RCC 7860 (cell line): ENCODE data around the gene SYNPO.

ENCODE experiments used
- DNase-seq: peaks from one replicate; pipeline ENCODE4 v3.0.0-alpha.2; 2015; ENCODE audit warnings: low spot score
- FAIRE-seq: peaks from 2 replicates; lab custom pipeline; 2012; peaks lifted over from hg19 to GRCh38; lab: Jason Lieb, UNC

SYNPO gene

DNA sequence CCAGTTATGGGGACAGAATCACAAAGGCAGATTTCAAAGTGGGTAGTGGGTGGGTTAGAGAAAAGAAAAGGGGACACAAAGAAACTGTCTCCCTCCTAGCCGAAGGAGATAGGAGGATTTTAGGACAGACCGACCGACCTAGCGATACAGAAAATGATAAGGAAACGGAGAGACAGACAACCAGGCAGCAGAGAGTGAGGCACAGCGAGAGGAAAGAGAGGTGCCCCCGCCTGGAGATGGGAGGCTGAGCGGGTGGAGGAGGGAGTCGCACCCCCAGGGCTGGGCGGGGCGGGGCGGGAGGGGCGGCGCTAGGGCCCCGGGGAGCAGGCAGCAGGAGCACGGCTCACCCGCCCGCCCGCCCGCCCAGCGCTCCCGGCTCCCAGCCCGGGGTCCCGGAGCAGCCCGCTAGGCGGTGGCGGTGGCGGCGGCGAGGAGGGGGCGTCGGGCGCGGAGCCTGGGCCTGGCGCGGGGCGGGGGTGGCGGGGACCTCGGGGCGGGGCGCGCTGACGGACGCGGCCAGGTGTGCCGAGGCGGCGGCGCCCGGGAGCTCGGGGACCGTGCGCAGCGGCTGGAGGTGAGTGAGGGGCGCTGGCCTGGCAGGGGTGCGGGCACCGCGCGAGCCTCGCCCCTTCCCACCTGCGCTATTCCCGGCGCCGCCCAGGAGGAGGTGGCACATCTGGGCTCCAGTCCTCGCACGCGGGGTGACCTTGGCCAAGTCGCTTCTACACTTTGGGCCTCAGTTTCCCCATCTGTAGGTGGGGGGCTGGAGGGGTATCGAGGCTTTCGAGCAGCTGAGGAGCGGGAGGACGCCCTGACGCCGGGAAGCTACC is 15.9 kb upstream of the SYNPO start:
- DNase-seq (no peak), FAIRE-seq (no peak)

DNA sequence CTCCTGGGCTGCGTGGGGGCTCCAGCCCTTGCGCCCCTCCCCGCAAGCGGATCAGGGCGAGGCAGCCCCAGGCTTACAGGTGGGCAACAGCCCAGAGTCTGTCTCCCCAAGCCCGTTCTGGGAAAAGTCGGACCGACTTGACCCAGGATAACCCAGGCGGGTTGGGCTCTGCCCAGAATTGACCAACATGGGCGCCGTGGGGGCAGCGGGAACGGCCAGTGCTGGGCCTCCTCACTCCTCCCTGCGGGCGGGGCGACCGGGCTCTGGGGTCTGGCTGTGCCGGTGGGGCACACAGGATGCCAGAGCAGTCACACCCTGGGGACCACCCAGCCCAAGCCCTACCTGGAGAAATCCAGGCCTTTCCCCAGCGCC is 15.3 kb upstream of the SYNPO start:
- DNase-seq = no peak
- FAIRE-seq = no peak

DNA sequence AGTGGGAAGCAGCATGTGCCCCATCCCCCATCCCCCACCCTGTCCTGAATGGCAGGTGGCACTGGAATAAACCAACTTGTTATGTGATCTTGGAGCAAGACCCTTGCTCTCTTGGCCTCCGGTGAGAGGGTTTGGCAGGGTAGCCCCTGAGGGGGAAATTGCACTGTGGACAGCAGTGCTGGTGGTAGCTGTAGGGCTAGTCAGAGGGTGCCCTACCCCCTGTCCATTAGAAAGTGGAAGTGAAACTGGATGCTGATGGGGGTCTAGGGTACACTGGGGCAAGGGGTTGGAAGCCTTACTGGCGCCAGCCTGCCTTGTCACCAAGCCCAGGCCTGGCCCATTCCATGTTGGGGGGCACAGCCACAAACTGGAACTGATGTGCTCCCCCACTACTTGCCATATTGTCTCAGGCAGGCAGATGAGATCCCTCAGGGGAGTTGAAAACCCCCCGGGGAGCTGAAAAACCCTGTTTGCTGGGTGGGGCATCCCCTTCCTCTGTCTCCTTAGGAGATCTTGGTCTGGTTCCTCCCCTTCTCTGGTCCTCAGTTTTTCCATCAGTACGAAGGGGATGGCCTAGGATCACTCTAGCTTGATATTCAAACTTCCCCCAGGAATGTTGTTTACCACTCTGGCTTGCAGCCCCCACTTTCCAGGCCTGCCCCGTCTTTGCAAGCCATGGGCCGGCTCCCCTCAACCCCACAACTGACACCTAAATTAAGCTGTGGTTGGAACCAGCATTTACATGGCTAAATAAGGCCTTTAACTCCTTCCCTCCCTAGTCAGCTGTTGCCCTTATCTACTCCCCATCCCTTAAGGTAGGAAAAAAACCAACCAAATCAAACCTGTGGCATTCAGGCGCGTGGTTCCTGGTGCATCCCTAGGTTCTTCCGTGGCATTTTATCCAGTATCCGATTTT is 14.4 kb upstream of the SYNPO start:
- FAIRE-seq (no peak), DNase-seq (no peak)

DNA sequence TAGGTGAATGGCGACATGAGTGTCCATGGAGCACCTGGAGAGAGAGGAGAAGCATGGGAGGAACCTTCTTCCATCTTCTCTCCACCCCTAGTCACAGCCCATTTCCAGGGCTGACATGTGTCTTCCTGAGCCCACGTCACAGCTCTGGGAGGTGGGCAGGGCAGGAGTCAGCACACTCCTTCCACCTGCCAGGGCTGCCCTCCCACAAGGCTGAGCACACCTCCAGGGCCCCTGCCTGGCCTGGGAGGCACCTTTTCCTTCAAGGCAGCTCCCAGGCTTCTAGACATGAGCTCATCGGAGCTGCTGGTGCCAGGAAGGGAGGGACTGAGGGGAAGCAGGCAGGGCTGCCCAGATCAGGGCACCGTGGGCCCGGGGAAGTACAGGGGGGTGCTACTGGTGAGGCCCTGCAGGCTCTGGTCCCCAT is 13.6 kb upstream of the SYNPO start:
- FAIRE-seq (peak; percentile 67), DNase-seq (peak; percentile 37)

DNA sequence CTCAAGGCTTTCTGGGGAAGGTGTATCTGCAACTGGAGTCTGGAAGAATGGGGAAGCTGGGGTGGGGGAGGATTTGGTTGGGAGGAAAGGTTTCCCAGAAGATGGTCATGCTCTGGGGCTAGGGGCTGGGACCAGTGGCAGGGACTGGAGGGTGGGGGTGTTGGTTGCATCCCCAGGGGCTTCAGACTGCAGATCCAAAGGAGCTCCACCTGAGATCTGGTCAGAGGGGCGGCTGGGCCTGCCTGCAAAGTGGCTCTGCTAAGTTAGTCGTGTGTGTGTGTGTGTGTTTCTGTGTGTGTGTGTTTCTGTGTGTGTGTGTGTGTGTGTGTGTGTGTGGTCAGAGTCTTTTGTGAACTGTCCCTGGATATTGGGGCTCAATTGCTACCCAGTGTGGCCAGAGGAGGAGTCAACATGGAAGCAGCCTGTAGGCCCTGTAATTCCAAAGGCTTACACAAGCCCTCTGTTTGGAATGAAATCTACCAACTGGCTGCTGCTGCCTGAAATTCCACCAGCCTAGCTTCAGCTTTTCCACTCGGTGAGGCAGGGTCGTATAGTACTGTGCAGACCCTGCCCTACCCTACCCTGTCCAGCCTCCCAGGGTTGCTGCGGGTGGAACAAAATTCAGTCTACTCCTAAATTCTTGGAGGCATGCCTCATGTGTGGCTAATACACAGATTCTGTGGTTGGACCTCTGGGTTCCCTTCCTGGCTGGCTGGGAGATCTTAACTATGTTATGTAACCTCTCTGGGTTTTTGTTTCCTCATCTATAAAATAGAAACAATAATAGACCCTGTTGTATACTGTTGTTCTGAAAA is 12.5 kb upstream of the SYNPO start:
- FAIRE-seq (no peak), DNase-seq (no peak)

DNA sequence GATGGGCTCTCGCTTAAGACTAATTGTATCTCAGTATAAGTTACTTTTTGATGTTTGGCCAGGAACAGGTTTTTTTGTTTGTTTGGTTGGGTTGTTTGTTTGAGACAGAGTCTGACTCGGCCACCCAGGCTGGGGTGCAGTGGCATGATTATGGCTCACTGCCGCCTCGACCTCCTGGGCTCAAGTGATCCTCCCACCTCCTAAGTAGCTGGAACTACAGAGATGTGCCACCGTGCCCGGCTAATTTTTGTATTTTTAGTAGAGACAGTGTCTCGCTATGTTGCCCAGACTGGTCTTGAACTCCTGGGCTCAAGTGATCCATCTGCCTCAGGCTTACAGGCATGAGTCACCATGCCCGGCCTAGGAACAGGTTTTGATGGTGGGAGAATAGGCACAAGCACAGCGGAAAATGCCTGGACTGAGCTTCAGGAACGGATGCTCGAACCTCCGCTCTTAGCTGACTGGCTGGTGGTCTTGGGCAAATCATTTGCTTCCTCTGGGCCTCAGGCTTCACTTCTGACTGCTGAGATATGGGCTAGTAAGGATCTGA is 11.4 kb upstream of the SYNPO start:
- no peak for FAIRE-seq
- DNase-seq = no peak

DNA sequence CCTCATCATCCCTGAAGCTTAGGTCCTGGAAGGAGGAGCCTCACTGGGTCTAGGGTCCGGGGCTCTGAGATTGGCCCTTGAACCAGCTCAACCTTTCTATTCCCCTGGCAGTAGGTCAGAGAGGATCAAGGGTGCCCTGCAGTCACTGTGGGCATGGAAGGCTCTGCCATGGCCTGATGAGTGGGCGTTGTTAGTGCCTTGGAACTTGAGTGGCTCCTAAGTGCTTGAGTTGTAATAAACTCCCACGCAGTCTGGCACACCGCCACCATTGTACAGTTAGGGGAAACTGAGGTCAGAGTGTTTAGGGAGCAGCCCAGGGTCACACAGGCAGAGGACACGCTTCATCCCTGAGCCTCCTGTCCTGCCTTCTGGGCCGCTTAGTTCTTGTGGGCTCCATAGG is 10.4 kb upstream of the SYNPO start:
- DNase-seq (no peak), FAIRE-seq (no peak)

DNA sequence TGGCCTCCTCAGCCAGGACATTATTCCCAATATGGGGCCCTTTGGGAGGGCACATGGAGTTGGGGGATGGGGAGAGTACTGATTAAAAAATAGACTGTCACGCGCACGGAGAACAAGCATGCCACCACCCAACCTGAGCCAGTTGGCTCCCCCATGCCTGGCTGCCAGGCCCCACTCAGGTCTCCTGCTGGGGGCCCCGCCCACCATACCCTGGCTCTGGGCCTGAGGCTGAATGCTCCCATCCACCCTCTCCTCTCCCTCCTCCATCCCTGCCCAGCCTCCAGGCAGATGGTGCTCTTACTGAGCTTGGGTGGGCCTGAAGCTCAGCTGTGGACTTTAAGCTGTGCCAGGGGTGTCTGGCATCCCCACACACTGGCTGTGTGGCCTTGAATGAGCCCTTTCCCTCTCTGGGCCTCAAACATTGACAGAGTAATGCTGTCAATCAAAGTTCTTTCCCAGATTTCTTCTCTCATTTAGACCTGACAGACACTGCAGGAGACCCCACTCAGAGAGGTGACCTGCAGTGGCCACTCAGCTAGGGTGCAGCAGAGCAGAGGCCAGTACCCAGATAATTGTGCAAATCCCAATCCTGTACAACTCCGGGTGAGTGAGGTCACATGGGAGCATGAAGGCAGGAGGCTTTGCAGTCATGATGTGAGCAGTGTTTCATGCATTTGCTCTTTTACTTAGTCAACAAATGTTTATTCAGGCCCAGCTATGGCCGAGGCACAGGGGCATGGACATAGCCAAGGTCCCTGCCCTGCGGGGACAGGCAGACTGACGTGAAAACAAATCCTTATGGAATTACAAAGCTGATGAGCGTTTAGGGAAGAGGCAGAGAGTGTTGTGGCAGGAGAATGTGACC is 9.8 kb upstream of the SYNPO start:
- FAIRE-seq (no peak), DNase-seq (no peak)

DNA sequence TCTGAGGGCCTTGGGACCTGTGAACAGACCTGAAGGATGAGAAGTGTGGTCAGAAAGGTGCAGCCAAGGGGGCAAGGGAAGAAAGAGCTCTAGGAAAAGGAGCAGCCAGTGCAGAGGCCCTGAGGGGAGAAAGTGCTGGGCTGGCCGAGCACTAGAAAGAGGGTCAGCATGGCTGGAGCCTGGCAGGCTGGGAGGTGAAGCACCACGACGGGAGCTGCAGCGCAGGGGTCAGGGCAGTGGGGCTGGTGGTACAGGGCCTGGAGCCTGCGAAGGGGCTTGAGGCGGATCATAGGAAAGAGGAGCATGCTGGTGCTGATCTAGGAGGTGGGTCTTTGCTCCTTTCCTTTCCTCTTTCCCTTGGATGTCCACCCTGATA is 9.1 kb upstream of the SYNPO start:
- FAIRE-seq = no peak
- DNase-seq = no peak

DNA sequence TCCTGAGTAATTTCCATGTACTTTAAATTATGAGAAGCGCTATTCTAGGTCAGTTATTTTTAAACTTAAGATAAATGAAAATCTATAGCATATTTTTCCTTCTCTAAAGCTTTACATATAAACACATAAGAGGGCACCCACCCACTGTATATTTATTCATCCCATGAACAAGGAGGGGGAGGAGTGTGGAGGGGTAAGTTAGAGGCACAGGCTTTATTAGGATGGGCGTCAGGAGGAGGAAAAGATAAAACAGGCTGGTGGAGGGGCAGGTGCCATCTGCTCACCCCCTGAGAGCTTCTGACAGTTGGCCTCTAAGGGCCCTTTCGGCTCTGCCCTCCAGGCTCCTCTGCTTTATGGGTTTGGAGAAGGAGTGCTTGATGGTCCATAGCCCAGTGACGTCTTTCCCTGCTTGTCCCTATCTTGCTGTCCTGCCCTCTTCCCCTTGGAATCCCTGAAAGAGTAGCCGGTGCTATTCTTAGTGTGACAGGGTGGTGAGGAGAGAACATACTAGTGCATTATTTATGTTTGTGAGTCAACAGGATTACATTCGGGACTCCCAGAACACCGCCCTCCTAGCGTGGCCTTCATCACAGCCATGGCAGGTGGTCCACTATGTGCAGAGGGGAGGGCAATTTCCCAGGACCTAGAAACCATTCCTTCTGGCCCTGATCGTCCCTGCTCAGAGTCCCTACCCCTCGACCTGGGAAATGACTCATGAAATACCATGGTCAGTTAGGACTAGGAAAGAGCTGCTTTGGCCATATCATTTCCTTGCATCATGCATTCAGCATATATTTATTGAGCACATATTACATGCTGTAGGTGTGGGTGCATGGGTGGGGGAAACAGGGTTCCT is 7.9 kb upstream of the SYNPO start:
- FAIRE-seq (no peak), DNase-seq (no peak)

DNA sequence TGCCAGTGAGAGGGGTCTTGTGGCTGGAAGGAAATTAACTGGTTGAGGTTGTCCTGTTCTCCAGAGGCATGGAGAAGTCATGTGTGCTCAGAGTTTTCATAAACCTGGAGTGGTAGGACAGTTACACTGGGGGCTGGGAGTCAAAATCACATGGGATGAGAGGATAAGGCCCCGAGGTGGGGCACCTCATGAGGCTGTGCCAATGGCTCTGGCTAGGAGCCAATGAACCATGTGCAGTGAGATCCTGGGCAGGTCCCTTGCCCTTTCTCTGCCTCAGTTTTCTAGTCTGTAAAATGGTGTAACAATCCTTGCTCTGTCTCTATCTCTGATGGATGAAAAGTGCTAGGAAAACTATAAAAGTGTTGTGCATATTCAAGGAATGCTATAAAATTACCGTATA is 7.0 kb upstream of the SYNPO start:
- DNase-seq (no peak), FAIRE-seq (no peak)

DNA sequence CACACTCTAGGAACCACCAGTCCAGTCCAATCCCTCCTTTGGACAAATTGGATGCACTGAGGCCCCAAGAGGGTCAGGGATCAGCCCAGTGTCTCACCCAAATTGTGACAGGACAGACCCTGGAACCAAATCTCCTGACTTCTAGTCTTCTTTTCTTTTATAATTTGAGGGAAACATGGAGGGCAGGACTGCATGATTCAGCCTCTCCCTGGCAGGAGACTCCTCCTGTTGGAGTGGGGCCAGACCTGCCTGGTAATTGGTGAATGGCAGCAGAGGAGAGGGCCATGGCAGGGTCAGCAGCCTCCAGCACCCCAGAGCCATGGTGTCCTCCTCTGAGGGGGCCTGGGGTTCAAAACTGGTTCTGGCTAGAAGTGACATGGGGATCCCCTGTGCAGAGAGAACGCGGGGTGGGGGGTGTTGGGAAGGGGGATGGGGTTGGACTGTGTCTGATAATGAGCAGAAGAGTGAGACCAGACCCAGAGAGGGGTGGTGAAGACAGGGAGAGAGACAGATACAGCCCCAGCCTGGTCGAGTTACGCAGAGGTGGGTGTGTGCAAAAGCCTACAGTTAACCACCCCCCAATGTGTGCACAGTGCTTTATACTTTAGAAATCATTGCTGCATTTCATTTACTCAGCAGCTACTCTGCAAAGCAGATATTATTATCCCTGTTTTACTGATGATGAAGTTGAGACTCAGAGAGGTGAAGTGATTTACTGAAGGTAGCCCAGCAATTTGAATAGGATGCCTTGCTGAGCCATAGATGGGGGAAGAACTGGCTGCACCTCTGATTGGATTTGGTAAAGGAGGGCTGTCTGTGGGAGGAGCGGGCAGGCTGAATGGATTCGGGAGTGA is 3.8 kb upstream of the SYNPO start:
- FAIRE-seq (peak; percentile 77), DNase-seq (peak; percentile 52)

DNA sequence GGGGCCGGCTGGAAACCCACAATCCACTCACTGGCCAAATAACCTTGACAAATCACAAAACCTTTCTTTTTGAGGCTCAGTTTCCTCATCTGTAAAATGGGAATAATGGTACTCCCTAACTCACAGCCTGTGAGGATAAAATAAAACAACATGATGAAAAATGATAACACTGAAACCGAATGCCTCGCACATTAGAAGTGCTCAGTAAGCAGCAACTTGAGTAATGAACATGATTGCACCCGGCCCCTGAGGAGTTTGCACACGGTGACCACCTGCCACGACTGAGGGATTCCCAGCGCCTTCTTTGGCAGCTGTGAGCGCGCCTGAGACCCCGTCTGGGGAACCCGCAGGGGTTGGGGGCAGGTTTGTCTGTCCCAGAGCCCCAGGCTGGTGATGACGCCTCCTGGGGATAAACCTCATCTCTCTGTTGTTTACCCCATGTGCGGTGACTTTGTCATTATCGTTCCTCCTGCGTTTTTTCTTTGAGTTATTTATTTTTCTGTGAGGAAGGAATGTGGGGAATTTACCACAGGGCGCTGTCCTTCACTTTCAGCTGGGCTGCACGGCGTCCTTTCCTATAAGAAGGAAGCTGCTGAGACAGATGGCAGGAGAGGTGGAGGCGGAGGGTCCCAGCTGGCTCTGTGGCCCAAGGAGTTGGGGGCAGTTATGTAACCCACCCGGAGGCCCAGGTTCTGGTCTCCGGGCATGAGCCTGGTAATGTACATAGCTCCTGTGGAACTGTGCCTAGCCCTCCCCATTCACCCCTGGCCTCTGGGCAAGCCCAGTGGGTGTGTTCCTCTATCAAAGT is 3.0 kb upstream of the SYNPO start:
- peak; percentile 86 for DNase-seq
- FAIRE-seq = peak; percentile 79

DNA sequence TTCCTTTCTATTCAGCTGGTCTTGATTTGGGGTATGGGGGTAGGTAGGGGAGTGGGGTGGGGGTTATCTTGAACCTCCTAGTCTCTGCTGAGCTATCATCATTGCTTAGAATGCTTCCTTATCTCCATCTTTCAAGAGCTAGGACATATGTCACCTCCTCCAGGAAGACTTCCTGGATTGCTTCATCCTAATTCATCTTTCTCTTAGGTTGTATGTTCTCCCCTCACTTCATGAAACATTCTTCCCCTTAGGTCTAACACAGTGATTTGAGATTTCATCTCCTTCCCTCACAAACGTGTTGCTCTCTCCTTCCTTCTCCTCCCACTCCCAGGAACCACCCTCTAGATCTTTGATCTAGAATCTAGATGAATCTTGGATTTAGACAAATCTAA is 2.4 kb upstream of the SYNPO start:
- DNase-seq = no peak
- no peak for FAIRE-seq

DNA sequence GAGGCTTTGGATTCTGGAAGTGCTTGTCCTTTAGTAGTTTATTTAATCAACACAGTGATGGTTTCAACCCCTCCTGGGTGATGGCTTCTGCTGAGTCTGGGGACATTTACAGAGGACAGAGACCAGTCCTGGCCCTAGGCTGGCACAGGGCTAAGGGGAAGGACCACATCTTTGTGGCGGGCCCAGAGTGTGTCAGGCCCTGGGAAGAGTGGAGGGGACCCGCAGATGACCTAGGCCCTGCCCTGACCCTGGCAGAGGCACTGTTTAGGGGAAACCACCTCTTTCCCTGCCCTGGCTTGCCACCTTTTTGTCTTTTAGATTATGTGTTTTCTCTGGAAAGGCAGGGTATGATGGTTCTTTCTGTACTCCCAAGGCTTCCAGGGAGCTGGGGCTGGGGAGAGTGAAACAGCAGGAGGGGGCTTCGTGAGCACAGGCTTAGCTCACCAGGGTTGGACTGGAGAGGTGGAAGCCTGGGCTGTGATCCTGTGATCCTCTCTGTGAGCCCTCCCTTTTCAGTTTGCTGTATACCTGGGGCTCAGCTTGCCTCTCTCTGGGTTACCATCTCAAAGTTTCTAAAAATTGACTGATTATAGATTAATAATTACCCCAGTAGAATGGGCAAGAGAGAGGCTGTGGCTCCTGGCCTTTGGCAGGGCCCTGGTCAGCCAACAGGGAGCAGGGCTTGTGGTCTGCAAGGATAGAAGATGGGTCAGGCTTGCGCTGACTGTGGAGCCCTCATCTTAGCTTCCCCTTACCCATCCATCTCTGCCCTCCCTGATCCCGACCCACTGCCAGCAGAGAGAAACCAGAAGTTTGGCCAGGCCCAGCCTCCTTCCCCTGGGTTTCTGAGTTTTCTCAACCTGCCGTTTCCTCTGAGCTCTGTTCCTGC is 1.7 kb upstream of the SYNPO start:
- FAIRE-seq (peak; percentile 81), DNase-seq (peak; percentile 33)

DNA sequence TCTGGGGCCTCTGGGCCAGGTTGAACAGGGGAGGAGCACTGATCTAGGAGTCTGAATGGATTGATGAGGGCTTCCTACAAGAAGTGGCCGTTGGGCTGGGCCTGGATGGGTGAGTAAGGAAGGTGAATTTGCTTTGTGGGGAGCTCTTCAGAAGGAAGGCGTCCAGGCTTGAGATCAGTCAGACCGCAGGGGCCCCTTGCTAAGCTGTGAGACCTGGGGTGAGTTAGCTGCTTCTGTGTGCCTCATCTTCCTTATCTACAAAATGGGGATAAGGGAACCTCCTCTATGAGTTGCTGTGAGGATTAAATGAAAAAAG is 1.1 kb upstream of the SYNPO start:
- peak; percentile 56 for DNase-seq
- no peak for FAIRE-seq

DNA sequence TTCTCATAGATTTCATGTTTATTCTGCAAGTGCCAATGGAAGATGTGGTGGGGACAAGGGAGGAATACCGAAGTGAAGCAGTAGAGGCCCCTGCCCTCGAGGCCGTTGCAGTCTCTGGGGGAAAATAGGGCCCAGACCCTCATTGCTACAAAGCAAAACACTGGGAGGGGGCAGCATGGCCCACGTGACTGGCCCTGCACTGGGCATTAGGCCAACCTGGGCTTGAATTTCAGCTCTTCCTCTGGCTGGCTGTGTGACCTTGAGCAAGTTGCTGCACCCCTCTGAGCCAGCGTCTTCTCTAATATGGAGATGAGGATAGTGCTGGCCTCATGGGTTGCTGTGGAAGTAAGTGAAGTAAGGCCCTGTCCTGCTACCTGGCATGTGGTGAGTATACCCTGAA is 709 bp upstream of the SYNPO start:
- no peak for FAIRE-seq
- DNase-seq = peak; percentile 27
